HEK293 (cell line): Measurements from ENCODE around the gene KDM5D.

ENCODE experiments used
- CTCF ChIA-PET: fragments of 350-600 bp; formaldehyde crosslinking; extraction: SDS; loops from one replicate; lab custom pipeline; 2021; ENCODE audit warnings: antibody characterized with exemption; lab: Yijun Ruan, JAX
- POLR2A ChIA-PET: fragments of 300-600 bp; formaldehyde crosslinking; extraction: SDS; loops from one replicate; lab custom pipeline; 2020; ENCODE audit warnings: antibody characterized with exemption, inconsistent platforms; lab: Yijun Ruan, JAX
- H3K27ac ChIP-seq: fragments of 200-500 bp; sonication (Bioruptor generic); 2 replicates; pipeline ENCODE4 v1.5.1; 2014; ENCODE audit warnings: low read depth, low read length, control low read depth, inconsistent platforms; ENCODE audit errors: extremely low read depth
- H3K36me3 ChIP-seq, 2 experiments: fragments of 200-500 bp in 1 of 2; sonication (Bioruptor generic) in 1 of 2; 1 replicate in 1 of 2; 2 replicates in 1 of 2; pipeline ENCODE4 v1.5.1; 2014 to 2017; ENCODE audit warnings: inconsistent platforms in 2 of 2, low read length in 2 of 2; ENCODE audit not compliant: control insufficient read depth in 2 of 2, insufficient read depth in 1 of 2
- H3K4me1 ChIP-seq: fragments of 200-500 bp; sonication (Bioruptor generic); 2 replicates; pipeline ENCODE4 v1.5.1; 2014; ENCODE audit warnings: mild to moderate bottlenecking, low read length, inconsistent platforms; ENCODE audit not compliant: control insufficient read depth, insufficient read depth
- H3K4me3 ChIP-seq: 2 replicates; pipeline ENCODE4 v1.5.1; 2011; ENCODE audit warnings: low read depth, mild to moderate bottlenecking, control low read depth, low read length, moderate library complexity
- H3K9me3 ChIP-seq: fragments of 200-500 bp; sonication (Bioruptor generic); 2 replicates; pipeline ENCODE4 v1.5.1; 2014; ENCODE audit warnings: low read depth, low read length, inconsistent platforms; ENCODE audit not compliant: control insufficient read depth, insufficient read depth
- HOXC10 ChIP-seq: sonication (generic); formaldehyde crosslinking; IDR thresholded peaks from 2 replicates; pipeline ENCODE4 v1.8.1; 2023; ENCODE audit warnings: mild to moderate bottlenecking, missing genetic modification reagents
- MEIS1 ChIP-seq: sonication (generic); formaldehyde crosslinking; IDR thresholded peaks from 2 replicates; pipeline ENCODE4 v1.8.1; 2022; ENCODE audit warnings: missing genetic modification reagents, mild to moderate bottlenecking, borderline replicate concordance
- OSR2 ChIP-seq: fragments of 450-650 bp; formaldehyde crosslinking; IDR thresholded peaks from 2 replicates; pipeline ENCODE4 v1.5.1; 2016; ENCODE audit warnings: missing biosample characterization, missing genetic modification characterization
- OVOL3 ChIP-seq: fragments of 450-650 bp; formaldehyde crosslinking; IDR thresholded peaks from 2 replicates; pipeline ENCODE4 v1.5.1; 2016; ENCODE audit warnings: missing biosample characterization, missing genetic modification characterization
- ZBTB1 ChIP-seq: fragments of 450-650 bp; formaldehyde crosslinking; IDR thresholded peaks from 2 replicates; pipeline ENCODE4 v1.5.1; 2016; ENCODE audit warnings: missing biosample characterization, missing genetic modification characterization
- ZNF133 ChIP-seq: fragments of 450-650 bp; formaldehyde crosslinking; IDR thresholded peaks from 2 replicates; pipeline ENCODE4 v1.5.1; 2016; ENCODE audit warnings: missing biosample characterization, missing genetic modification characterization
- ZNF169 ChIP-seq: fragments of 450-650 bp; formaldehyde crosslinking; IDR thresholded peaks from 2 replicates; pipeline ENCODE4 v1.5.1; 2016; ENCODE audit warnings: missing biosample characterization, missing genetic modification characterization
- ZNF175 ChIP-seq: fragments of 450-650 bp; formaldehyde crosslinking; IDR thresholded peaks from 2 replicates; pipeline ENCODE4 v1.5.1; 2016; ENCODE audit warnings: missing biosample characterization, missing genetic modification characterization
- ZNF211 ChIP-seq: fragments of 450-650 bp; formaldehyde crosslinking; IDR thresholded peaks from 2 replicates; pipeline ENCODE4 v1.5.1; 2016; ENCODE audit warnings: low read depth, missing biosample characterization, missing genetic modification characterization
- ZNF214 ChIP-seq: fragments of 450-650 bp; formaldehyde crosslinking; IDR thresholded peaks from 2 replicates; pipeline ENCODE4 v1.5.1; 2017; ENCODE audit warnings: missing biosample characterization, mild to moderate bottlenecking, missing genetic modification characterization, borderline replicate concordance
- ZNF23 ChIP-seq: fragments of 450-650 bp; formaldehyde crosslinking; IDR thresholded peaks from 2 replicates; pipeline ENCODE4 v1.5.1; 2016; ENCODE audit warnings: missing biosample characterization, missing genetic modification characterization, borderline replicate concordance
- ZNF239 ChIP-seq: fragments of 450-650 bp; formaldehyde crosslinking; IDR thresholded peaks from 2 replicates; pipeline ENCODE4 v1.5.1; 2016; ENCODE audit warnings: missing biosample characterization, missing genetic modification characterization
- ZNF292 ChIP-seq: fragments of 450-650 bp; formaldehyde crosslinking; IDR thresholded peaks from 2 replicates; pipeline ENCODE4 v1.5.1; 2016; ENCODE audit warnings: low read depth, missing biosample characterization, missing genetic modification characterization, borderline replicate concordance
- ZNF350 ChIP-seq: fragments of 450-650 bp; formaldehyde crosslinking; IDR thresholded peaks from 2 replicates; pipeline ENCODE4 v1.5.0; 2017; ENCODE audit warnings: missing biosample characterization, mild to moderate bottlenecking, missing genetic modification characterization
- ZNF394 ChIP-seq: fragments of 450-650 bp; formaldehyde crosslinking; IDR thresholded peaks from 2 replicates; pipeline ENCODE4 v1.5.1; 2016; ENCODE audit warnings: missing biosample characterization, missing genetic modification characterization, mild to moderate bottlenecking, moderate library complexity, borderline replicate concordance
- ZNF488 ChIP-seq: fragments of 450-650 bp; formaldehyde crosslinking; IDR thresholded peaks from 2 replicates; pipeline ENCODE4 v1.5.1; 2016; ENCODE audit warnings: missing biosample characterization, missing genetic modification characterization
- ZNF558 ChIP-seq: fragments of 450-650 bp; formaldehyde crosslinking; IDR thresholded peaks from 2 replicates; pipeline ENCODE4 v1.5.1; 2016; ENCODE audit warnings: missing biosample characterization, missing genetic modification characterization
- ZNF585B ChIP-seq: fragments of 450-650 bp; formaldehyde crosslinking; IDR thresholded peaks from 2 replicates; pipeline ENCODE4 v1.5.1; 2016; ENCODE audit warnings: missing biosample characterization, missing genetic modification characterization
- ZNF658 ChIP-seq: fragments of 450-650 bp; formaldehyde crosslinking; IDR thresholded peaks from 2 replicates; pipeline ENCODE4; 2016; ENCODE audit warnings: missing biosample characterization, missing genetic modification characterization
- ZNF660 ChIP-seq: fragments of 450-650 bp; IDR thresholded peaks from 2 replicates; pipeline ENCODE4 v1.5.1; 2018; ENCODE audit warnings: missing biosample characterization, mild to moderate bottlenecking, missing genetic modification characterization
- TF ChIP-seq, protein P1 (sequence below): fragments of 450-650 bp; formaldehyde crosslinking; IDR thresholded peaks from 2 replicates; pipeline ENCODE4 v1.5.1; 2016; ENCODE audit warnings: missing biosample characterization, missing genetic modification characterization
- TF ChIP-seq, protein P2 (sequence below): fragments of 450-650 bp; formaldehyde crosslinking; IDR thresholded peaks from 2 replicates; pipeline ENCODE4 v1.5.1; 2016; ENCODE audit warnings: missing biosample characterization, missing genetic modification characterization
- TF ChIP-seq, protein P3 (sequence below): fragments of 450-650 bp; formaldehyde crosslinking; IDR thresholded peaks from 2 replicates; pipeline ENCODE4 v1.5.1; 2017; ENCODE audit warnings: missing biosample characterization, mild to moderate bottlenecking, missing genetic modification characterization, moderate library complexity

Gene KDM5D

DNA sequence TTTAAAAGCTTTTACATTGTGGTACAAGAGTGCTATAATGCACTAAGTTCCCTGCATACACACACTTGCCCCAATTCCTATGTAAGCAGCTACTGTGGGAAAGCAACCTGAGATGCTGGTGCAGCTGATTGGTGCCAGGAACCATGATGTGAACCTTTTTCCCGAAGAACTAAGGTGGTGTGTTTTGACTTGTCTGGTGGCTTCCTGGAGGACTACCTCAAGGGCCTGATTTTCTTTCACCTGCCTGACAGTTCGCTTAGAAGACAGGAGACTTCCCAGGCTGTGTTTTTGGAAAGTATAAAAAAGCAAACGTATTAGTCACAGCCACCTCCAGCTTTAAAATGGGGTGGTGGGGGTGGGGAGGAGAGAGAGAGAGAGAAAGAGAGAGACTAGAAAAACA, 27.4 kb downstream of the KDM5D start:
- Histone ChIP-seq H3K4me1 (no peaks in the 10 kb centered on the region), H3K9me3 (no peaks in the 10 kb centered on the region), H3K4me3 (no peak overlapping the region), H3K27ac (no peak overlapping the region), H3K36me3 (no peaks in the 10 kb centered on the region)
- CTCF ChIA-PET: no interaction called here
- TF ChIP-seq ZNF23 (tag by site-specific recombination) (no peak), ZNF175 (tag by site-specific recombination) (no peak), ZNF214 (tag by site-specific recombination) (no peak), ZNF133 (tag by site-specific recombination) (no peak), HOXC10 (CRISPR knock-in tag) (no peak), ZNF660 (tag by site-specific recombination) (no peak), ZNF394 (tag by site-specific recombination) (no peak), ZNF211 (tag by site-specific recombination) (no peak), ZNF239 (tag by site-specific recombination) (no peak), ZBTB1 (no peak), MEIS1 (CRISPR knock-in tag) (no peak), ZNF350 (tag by site-specific recombination) (no peak), OVOL3 (tag by site-specific recombination) (no peak), ZNF558 (tag by site-specific recombination) (no peak), ZNF488 (tag by site-specific recombination) (no peak)
- TF ChIP-seq, protein P1, sequence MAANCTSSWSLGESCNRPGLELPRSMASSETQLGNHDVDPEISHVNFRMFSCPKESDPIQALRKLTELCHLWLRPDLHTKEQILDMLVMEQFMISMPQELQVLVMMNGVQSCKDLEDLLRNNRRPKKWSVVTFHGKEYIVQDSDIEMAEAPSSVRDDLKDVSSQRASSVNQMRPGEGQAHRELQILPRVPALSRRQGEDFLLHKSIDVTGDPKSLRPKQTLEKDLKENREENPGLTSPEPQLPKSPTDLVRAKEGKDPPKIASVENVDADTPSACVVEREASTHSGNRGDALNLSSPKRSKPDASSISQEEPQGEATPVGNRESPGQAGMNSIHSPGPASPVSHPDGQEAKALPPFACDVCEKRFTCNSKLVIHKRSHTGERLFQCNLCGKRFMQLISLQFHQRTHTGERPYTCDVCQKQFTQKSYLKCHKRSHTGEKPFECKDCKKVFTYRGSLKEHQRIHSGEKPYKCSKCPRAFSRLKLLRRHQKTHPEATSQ (tag by site-specific recombination): no peak
- TF ChIP-seq, protein P2, sequence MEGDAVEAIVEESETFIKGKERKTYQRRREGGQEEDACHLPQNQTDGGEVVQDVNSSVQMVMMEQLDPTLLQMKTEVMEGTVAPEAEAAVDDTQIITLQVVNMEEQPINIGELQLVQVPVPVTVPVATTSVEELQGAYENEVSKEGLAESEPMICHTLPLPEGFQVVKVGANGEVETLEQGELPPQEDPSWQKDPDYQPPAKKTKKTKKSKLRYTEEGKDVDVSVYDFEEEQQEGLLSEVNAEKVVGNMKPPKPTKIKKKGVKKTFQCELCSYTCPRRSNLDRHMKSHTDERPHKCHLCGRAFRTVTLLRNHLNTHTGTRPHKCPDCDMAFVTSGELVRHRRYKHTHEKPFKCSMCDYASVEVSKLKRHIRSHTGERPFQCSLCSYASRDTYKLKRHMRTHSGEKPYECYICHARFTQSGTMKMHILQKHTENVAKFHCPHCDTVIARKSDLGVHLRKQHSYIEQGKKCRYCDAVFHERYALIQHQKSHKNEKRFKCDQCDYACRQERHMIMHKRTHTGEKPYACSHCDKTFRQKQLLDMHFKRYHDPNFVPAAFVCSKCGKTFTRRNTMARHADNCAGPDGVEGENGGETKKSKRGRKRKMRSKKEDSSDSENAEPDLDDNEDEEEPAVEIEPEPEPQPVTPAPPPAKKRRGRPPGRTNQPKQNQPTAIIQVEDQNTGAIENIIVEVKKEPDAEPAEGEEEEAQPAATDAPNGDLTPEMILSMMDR (tag by site-specific recombination): no peak
- TF ChIP-seq, protein P3, sequence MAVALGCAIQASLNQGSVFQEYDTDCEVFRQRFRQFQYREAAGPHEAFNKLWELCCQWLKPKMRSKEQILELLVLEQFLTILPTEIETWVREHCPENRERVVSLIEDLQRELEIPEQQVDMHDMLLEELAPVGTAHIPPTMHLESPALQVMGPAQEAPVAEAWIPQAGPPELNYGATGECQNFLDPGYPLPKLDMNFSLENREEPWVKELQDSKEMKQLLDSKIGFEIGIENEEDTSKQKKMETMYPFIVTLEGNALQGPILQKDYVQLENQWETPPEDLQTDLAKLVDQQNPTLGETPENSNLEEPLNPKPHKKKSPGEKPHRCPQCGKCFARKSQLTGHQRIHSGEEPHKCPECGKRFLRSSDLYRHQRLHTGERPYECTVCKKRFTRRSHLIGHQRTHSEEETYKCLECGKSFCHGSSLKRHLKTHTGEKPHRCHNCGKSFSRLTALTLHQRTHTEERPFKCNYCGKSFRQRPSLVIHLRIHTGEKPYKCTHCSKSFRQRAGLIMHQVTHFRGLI (tag by site-specific recombination): no peak
- POLR2A ChIA-PET: no interaction called here

- Histone ChIP-seq H3K4me3 (no peak overlapping the region), H3K9me3 (no peaks in the 10 kb centered on the region)
- no peak for TF ChIP-seq OSR2 (tag by site-specific recombination)
- no peak for TF ChIP-seq ZNF585B
- TF ChIP-seq ZNF292: no peak
- TF ChIP-seq ZNF133 (tag by site-specific recombination): no peak
- TF ChIP-seq ZNF658 (tag by site-specific recombination): no peak
- no peak for TF ChIP-seq ZNF169 (tag by site-specific recombination)
- TF ChIP-seq, all 188 proteins: peak for 0
- ChIA-PET CTCF (no interaction called here), POLR2A (no interaction called here)
- Histone ChIP-seq H3K27ac (no peak overlapping the region), H3K4me1 (no peaks in the 10 kb centered on the region), H3K36me3 (no peaks in the 10 kb centered on the region)
Measured at GRCh38 chrY:19715226-19715625, 29.3 kb downstream of the KDM5D start.
